Keratinocyte (primary cell): ENCODE data around the gene FMN1. TPM values are rescaled to one million over a fixed set of nuclear protein-coding genes. Genes with fewer than 3 reads are reported as not detected.

Source experiments
- DNase-seq: peaks from one replicate; pipeline ENCODE4 v3.0.0-alpha.2; 2011; ENCODE audit warnings: low read depth, missing footprints, low spot score
- FAIRE-seq: peaks from 2 replicates; lab custom pipeline; 2011; peaks lifted over from hg19 to GRCh38; lab: Jason Lieb, UNC
- H2AFZ ChIP-seq: 2 replicates; pipeline ENCODE4 v1.6.0; 2012; ENCODE audit warnings: low read length, control low read depth, inconsistent platforms; ENCODE audit not compliant: control insufficient read depth
- H3K27ac ChIP-seq: 2 replicates; pipeline ENCODE4 v1.5.1; 2011; ENCODE audit warnings: low read length; ENCODE audit not compliant: control insufficient read depth, insufficient read depth
- H3K27me3 ChIP-seq: 3 replicates; pipeline ENCODE4 v1.6.0; 2011; ENCODE audit warnings: low read length; ENCODE audit not compliant: control insufficient read depth, insufficient read depth; ENCODE audit errors: extremely low read depth
- H3K36me3 ChIP-seq, 2 experiments: 2 replicates in 1 of 2; 3 replicates in 1 of 2; pipeline ENCODE4 v1.5.1; 2011; ENCODE audit warnings: low read length in 2 of 2, mild to moderate bottlenecking in 1 of 2; ENCODE audit not compliant: control insufficient read depth in 2 of 2, insufficient read depth in 2 of 2; ENCODE audit errors: extremely low read depth in 1 of 2
- H3K4me1 ChIP-seq: 3 replicates; pipeline ENCODE4 v1.5.1; 2011; ENCODE audit warnings: low read length; ENCODE audit not compliant: control insufficient read depth, insufficient read depth; ENCODE audit errors: extremely low read depth
- H3K4me2 ChIP-seq: 3 replicates; pipeline ENCODE4 v1.6.0; 2011; ENCODE audit warnings: low read depth, low read length; ENCODE audit not compliant: control insufficient read depth, insufficient read depth; ENCODE audit errors: extremely low read depth
- H3K4me3 ChIP-seq, 3 experiments: fragments of 200-600 bp in 1 of 3; sonication (generic) in 1 of 3; 2 replicates in 2 of 3; 3 replicates in 1 of 3; pipeline ENCODE4 v1.5.1; 2011 to 2016; ENCODE audit warnings: low read length in 3 of 3, mild to moderate bottlenecking in 3 of 3, control low read depth in 2 of 3, inconsistent platforms in 1 of 3, low read depth in 1 of 3, mixed read lengths in 1 of 3, mixed run types in 1 of 3, moderate library complexity in 1 of 3; ENCODE audit not compliant: control insufficient read depth in 2 of 3, insufficient read depth in 2 of 3; ENCODE audit errors: extremely low read depth in 1 of 3
- H3K79me2 ChIP-seq: 2 replicates; pipeline ENCODE4 v1.6.0; 2012; ENCODE audit warnings: low read length; ENCODE audit not compliant: control insufficient read depth, insufficient read depth
- H3K9ac ChIP-seq: 3 replicates; pipeline ENCODE4 v1.6.0; 2011; ENCODE audit warnings: low read length; ENCODE audit not compliant: control insufficient read depth, insufficient read depth; ENCODE audit errors: extremely low read depth
- H3K9me1 ChIP-seq: 3 replicates; pipeline ENCODE4 v1.6.0; 2011; ENCODE audit warnings: low read length; ENCODE audit not compliant: control insufficient read depth, insufficient read depth; ENCODE audit errors: extremely low read depth
- H3K9me3 ChIP-seq: 2 replicates; pipeline ENCODE4 v1.5.1; 2012; ENCODE audit warnings: low read depth, low read length; ENCODE audit not compliant: control insufficient read depth
- H4K20me1 ChIP-seq: 3 replicates; pipeline ENCODE4 v1.6.0; 2011; ENCODE audit warnings: low read length; ENCODE audit not compliant: control insufficient read depth, insufficient read depth; ENCODE audit errors: extremely low read depth
- EZH2 ChIP-seq: IDR thresholded peaks from one replicate; pipeline ENCODE4 v1.6.1; 2012; ENCODE audit warnings: inconsistent platforms, mild to moderate bottlenecking, low read length, moderate library complexity
- dilution Hi-C: fragments of 300-500 bp; cut with MboI; formaldehyde crosslinking; loops from one replicate; pipeline ENCODE4 v1.7.0; 2020; ENCODE audit warnings: low sequenced_read_pairs; ENCODE audit not compliant: extremely low pct_ligation_motif_present
- polyA plus RNA-seq, 5 experiments: library from polyadenylated mRNA; depleted of rRNA in 3 of 5; stranded (reverse) in 3 of 5; stranded (forward) in 1 of 5; unstranded in 1 of 5; fragments of >200 nt; gene quantifications; 1 replicate in 1 of 5; 2 replicates in 3 of 5; 3 replicates in 1 of 5; pipeline versions ENCODE4 v1.2.1 to v1.2.3, GENCODE V29; 2011 to 2012; ENCODE audit warnings: missing spikeins in 2 of 5, low read depth in 1 of 5, low replicate concordance in 1 of 5
- TF ChIP-seq, protein P1 (sequence below), 3 experiments: IDR thresholded peaks in 1 of 3; conservative IDR thresholded peaks in 1 of 3; optimal IDR thresholded peaks in 1 of 3; 2 replicates in 2 of 3; 3 replicates in 1 of 3; pipeline versions ENCODE3 to v1.5.1; 2011; ENCODE audit warnings: low read length in 3 of 3, mild to moderate bottlenecking in 3 of 3, moderate library complexity in 2 of 3, control low read depth in 1 of 3, inconsistent platforms in 1 of 3; ENCODE audit not compliant: insufficient read depth in 2 of 3; ENCODE audit errors: extremely low read depth in 1 of 3

Gene FMN1
- polyA plus RNA-seq, 1 donor (not counting 4 experiments of a cell fraction or from before 2014, with no cell fraction given), result 0.71 TPM

GRCh38 chr15:33069161-33069560 lies 125.4 kb downstream of the FMN1 start:
- Histone ChIP-seq H3K9me3 (no peaks in the 10 kb centered on the region), H4K20me1 (no peaks in the 10 kb centered on the region), H3K79me2 (no peaks in the 10 kb centered on the region), H3K27ac (peak overlapping the region; percentile 67), H2AFZ (no peak overlapping the region), H3K9me1 (no peaks in the 10 kb centered on the region), H3K36me3 (no peaks in the 10 kb centered on the region), H3K4me3 (no peak overlapping the region), H3K27me3 (no peaks in the 10 kb centered on the region), H3K4me2 (no peak overlapping the region), H3K4me1 (peaks cover 22% of the 10 kb centered on the region), H3K9ac (no peak overlapping the region)
- TF ChIP-seq, protein P1, sequence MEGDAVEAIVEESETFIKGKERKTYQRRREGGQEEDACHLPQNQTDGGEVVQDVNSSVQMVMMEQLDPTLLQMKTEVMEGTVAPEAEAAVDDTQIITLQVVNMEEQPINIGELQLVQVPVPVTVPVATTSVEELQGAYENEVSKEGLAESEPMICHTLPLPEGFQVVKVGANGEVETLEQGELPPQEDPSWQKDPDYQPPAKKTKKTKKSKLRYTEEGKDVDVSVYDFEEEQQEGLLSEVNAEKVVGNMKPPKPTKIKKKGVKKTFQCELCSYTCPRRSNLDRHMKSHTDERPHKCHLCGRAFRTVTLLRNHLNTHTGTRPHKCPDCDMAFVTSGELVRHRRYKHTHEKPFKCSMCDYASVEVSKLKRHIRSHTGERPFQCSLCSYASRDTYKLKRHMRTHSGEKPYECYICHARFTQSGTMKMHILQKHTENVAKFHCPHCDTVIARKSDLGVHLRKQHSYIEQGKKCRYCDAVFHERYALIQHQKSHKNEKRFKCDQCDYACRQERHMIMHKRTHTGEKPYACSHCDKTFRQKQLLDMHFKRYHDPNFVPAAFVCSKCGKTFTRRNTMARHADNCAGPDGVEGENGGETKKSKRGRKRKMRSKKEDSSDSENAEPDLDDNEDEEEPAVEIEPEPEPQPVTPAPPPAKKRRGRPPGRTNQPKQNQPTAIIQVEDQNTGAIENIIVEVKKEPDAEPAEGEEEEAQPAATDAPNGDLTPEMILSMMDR (optimal IDR thresholded peaks at IDR 0.05 in 1 of 3, IDR thresholded peaks at IDR 0.05 in 1 of 3, conservative IDR thresholded peaks at IDR 0.05 in 1 of 3; ENCODE audit: extremely low read depth in 1 of 3, insufficient read depth in 2 of 3, low read length in 3 of 3), result no peak
- TF ChIP-seq EZH2, result no peak
- dilution Hi-C loops, result no loop called here
- no peak for DNase-seq
- no peak for FAIRE-seq

DNA sequence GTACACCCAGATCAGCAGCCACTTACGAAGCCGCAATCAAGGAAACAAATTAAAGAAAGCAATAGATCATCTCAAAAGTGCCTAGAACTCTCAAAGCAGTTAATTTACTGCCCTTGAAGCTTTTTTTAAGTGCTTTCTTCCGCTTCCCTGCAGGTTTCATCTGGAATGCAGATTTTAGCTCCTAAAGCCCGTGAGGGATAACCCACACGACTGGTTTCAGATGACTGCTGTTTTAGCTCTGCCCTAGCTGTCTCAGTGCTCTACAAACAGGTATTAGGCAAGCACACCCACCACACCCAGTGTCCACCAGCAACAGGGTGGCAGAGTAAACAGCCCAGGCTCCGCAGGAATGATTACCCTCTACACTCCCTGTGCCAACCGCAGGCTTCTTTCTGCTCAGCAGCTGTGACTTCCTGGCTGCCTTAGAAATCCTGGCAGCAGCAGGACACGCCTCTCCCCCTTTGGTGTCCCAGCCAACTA lies 126.0 kb downstream of the FMN1 start:
- peaks cover 22% of the 10 kb centered on the region for H3K4me1 ChIP-seq
- no peak for TF ChIP-seq EZH2
- TF ChIP-seq, protein P1 (optimal IDR thresholded peaks at IDR 0.05 in 1 of 3, IDR thresholded peaks at IDR 0.05 in 1 of 3, conservative IDR thresholded peaks at IDR 0.05 in 1 of 3; ENCODE audit: extremely low read depth in 1 of 3, insufficient read depth in 2 of 3, low read length in 3 of 3), result no peak
- no peaks in the 10 kb centered on the region for H4K20me1 ChIP-seq
- H3K27ac ChIP-seq, result peak overlapping the region; percentile 67
- H3K9ac ChIP-seq, result peak overlapping the region; percentile 53
- dilution Hi-C loops, result no loop called here
- no peaks in the 10 kb centered on the region for H3K9me1 ChIP-seq
- no peaks in the 10 kb centered on the region for H3K36me3 ChIP-seq
- H3K4me2 ChIP-seq, result peak overlapping the region; percentile 68
- peak; percentile 30 for DNase-seq
- peak overlapping the region in 1 of 3 experiments; percentile 48 for H3K4me3 ChIP-seq
- H3K9me3 ChIP-seq, result no peaks in the 10 kb centered on the region
- no peaks in the 10 kb centered on the region for H3K27me3 ChIP-seq
- H3K79me2 ChIP-seq, result no peaks in the 10 kb centered on the region
- H2AFZ ChIP-seq, result peak overlapping the region; percentile 97
- FAIRE-seq, result peak; percentile 84
